Breast epithelium (tissue), 3 donors: ENCODE measurements around the gene PEF1.

Experiments used
- POLR2A ChIP-seq: fragments of 450-650 bp; IDR thresholded peaks from one replicate; pipeline ENCODE4 v1.6.1; 2016; ENCODE audit warnings: antibody characterized with exemption, mild to moderate bottlenecking, moderate library complexity
- POLR2AphosphoS5 ChIP-seq, 3 donors: sonication (generic); formaldehyde crosslinking; IDR thresholded peaks; one replicate each; pipeline ENCODE4 v1.6.1; 2017; ENCODE audit warnings: antibody characterized with exemption in 3 of 3
- TF ChIP-seq, protein P1 (sequence below), 3 donors: fragments of 450-650 bp; IDR thresholded peaks; one replicate each; pipeline ENCODE4 v1.5.1; 2016 to 2017; ENCODE audit warnings: antibody characterized with exemption in 3 of 3, mild to moderate bottlenecking in 3 of 3, moderate library complexity in 3 of 3

- TF ChIP-seq, protein P1, sequence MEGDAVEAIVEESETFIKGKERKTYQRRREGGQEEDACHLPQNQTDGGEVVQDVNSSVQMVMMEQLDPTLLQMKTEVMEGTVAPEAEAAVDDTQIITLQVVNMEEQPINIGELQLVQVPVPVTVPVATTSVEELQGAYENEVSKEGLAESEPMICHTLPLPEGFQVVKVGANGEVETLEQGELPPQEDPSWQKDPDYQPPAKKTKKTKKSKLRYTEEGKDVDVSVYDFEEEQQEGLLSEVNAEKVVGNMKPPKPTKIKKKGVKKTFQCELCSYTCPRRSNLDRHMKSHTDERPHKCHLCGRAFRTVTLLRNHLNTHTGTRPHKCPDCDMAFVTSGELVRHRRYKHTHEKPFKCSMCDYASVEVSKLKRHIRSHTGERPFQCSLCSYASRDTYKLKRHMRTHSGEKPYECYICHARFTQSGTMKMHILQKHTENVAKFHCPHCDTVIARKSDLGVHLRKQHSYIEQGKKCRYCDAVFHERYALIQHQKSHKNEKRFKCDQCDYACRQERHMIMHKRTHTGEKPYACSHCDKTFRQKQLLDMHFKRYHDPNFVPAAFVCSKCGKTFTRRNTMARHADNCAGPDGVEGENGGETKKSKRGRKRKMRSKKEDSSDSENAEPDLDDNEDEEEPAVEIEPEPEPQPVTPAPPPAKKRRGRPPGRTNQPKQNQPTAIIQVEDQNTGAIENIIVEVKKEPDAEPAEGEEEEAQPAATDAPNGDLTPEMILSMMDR (IDR thresholded peaks at IDR 0.05) = no peak
- TF ChIP-seq POLR2A = no peak
- TF ChIP-seq POLR2AphosphoS5 (IDR thresholded peaks at IDR 0.05) = no peak
Observed at GRCh38 chr1:31596737-31597097, 48.0 kb downstream of the PEF1 start.
